ENCODE results near the gene LRFN4.

GRCh38 chr11:66907751-66908630 is 51.1 kb downstream of the LRFN4 start:
- TF ChIP-seq CTCF (IDR thresholded peaks at IDR 0.05; ENCODE audit: insufficient read depth, low read length, poor library complexity, severe bottlenecking) (no peak), EZH2phosphoT487 (conservative IDR thresholded peaks at IDR 0.05; ENCODE audit: low read length) (no peak)
